Esophagus (tissue), 2 donors: ENCODE results near the gene FAM163B. TPM values are rescaled to one million over a fixed set of nuclear protein-coding genes. Genes with fewer than 3 reads are reported as not detected.

Source experiments
- H3K27ac ChIP-seq, 2 donors: one replicate each; pipeline ENCODE4 v1.5.1; 2013; ENCODE audit warnings: low read depth in 2 of 2, mild to moderate bottlenecking in 2 of 2, inconsistent platforms in 1 of 2, low read length in 1 of 2, moderate library complexity in 1 of 2
- H3K27me3 ChIP-seq, 2 donors: one replicate each; pipeline ENCODE4 v1.6.1; 2013; ENCODE audit warnings: low read length in 2 of 2, control low read depth in 1 of 2, mild to moderate bottlenecking in 1 of 2; ENCODE audit not compliant: insufficient read depth in 2 of 2, control insufficient read depth in 1 of 2
- H3K36me3 ChIP-seq, 2 donors: one replicate each; pipeline ENCODE4 v1.6.1; 2013; ENCODE audit warnings: low read length in 1 of 2; ENCODE audit not compliant: control insufficient read depth in 2 of 2, insufficient read depth in 2 of 2
- H3K4me1 ChIP-seq, 2 donors: one replicate each; pipeline ENCODE4 v1.6.1; 2013; ENCODE audit warnings: low read length in 1 of 2; ENCODE audit not compliant: control insufficient read depth in 2 of 2, insufficient read depth in 2 of 2
- H3K4me3 ChIP-seq, 2 donors: one replicate each; pipeline ENCODE4 v1.5.1; 2013; ENCODE audit warnings: low read length in 2 of 2, mild to moderate bottlenecking in 2 of 2, low read depth in 1 of 2, moderate library complexity in 1 of 2
- H3K9me3 ChIP-seq, 2 donors: one replicate each; pipeline ENCODE4 v1.6.1; 2013; ENCODE audit warnings: mild to moderate bottlenecking in 2 of 2, low read depth in 1 of 2, low read length in 1 of 2, moderate library complexity in 1 of 2; ENCODE audit not compliant: control insufficient read depth in 2 of 2, insufficient read depth in 1 of 2
- WGBS, 2 donors: extraction: QIAGEN DNeasy Blood & Tissue Kit; methylation state at CpG; one replicate each; pipeline ENCODE4 v1.1.7; 2013; 5-methylcytosine and 5-hydroxymethylcytosine counted together
- polyA plus RNA-seq, 2 donors: library from polyadenylated mRNA; stranded (reverse); fragments of 200-250 nt; gene quantifications; one replicate each; pipeline ENCODE4 v1.2.3, GENCODE V29; 2013
- donor health status: healthy with polysubstance abuse.
- donor health status: Bipolar disorder and iron deficiency.

Gene FAM163B
- polyA plus RNA-seq, 2 donors, result not detected

GRCh38 chr9:133604856-133605255 lies 4.3 kb downstream of the FAM163B start:
- 53% methylated on average over 14 of the region's 14 CpGs for WGBS, 2 donors
- peaks cover 0 to 10% of the 10 kb centered on the region in 2 donors for H3K27me3 ChIP-seq
- peaks cover 0 to 3% of the 10 kb centered on the region in 2 donors for H3K9me3 ChIP-seq
- no peaks in the 10 kb centered on the region for H3K4me1 ChIP-seq
- H3K4me3 ChIP-seq, result no peak overlapping the region
- H3K36me3 ChIP-seq, result no peaks in the 10 kb centered on the region
- no peak overlapping the region for H3K27ac ChIP-seq

DNA sequence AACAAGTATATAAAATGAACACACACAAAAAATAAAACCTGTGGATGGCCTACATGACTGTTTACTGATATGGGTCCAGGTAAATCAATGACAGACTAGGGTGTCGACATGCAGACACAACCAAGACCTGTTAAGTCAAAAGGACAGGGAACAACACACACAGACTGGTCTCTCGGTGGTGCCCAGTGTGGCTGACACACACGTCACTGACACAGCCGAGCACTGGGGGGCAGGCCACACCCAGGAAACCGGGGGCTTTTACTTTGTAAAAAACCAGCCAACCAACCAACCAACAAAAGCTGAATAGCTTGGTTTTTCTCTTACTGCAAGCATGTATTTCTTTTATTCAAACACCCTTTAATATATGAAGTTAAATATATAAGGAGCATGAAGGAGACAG lies 5.0 kb downstream of the FAM163B start:
- Histone ChIP-seq H3K27me3 (peaks cover 0 to 4% of the 10 kb centered on the region in 2 donors), H3K9me3 (peaks cover 0 to 5% of the 10 kb centered on the region in 2 donors), H3K4me1 (no peaks in the 10 kb centered on the region), H3K36me3 (no peaks in the 10 kb centered on the region), H3K4me3 (no peak overlapping the region), H3K27ac (no peak overlapping the region)
- WGBS, 2 donors, result 24 to 33% methylated on average over 5 of the region's 5 CpGs

- H3K27me3 ChIP-seq, result peaks cover 0 to 4% of the 10 kb centered on the region in 2 donors
- H3K4me3 ChIP-seq, result no peak overlapping the region
- H3K9me3 ChIP-seq, result peaks cover 0 to 12% of the 10 kb centered on the region in 2 donors
- no peaks in the 10 kb centered on the region for H3K36me3 ChIP-seq
- 37 to 42% methylated on average over 14 of the region's 14 CpGs for WGBS, 2 donors
- H3K27ac ChIP-seq, result no peak overlapping the region
- no peaks in the 10 kb centered on the region for H3K4me1 ChIP-seq
These were observed 5.9 kb downstream of the FAM163B start for GRCh38 chr9:133603135-133603927.

GRCh38 chr9:133602277-133602676 lies 6.9 kb downstream of the FAM163B start:
- Histone ChIP-seq H3K36me3 (no peaks in the 10 kb centered on the region), H3K9me3 (peaks cover 0 to 18% of the 10 kb centered on the region in 2 donors), H3K27ac (no peak overlapping the region), H3K4me3 (no peak overlapping the region), H3K27me3 (no peaks in the 10 kb centered on the region), H3K4me1 (no peaks in the 10 kb centered on the region)
- 62 to 71% methylated on average over 10 of the region's 10 CpGs for WGBS, 2 donors

GRCh38 chr9:133601746-133602145 lies 7.4 kb downstream of the FAM163B start:
- 75 to 76% methylated on average over 7 to 10 of the region's 10 CpGs for WGBS, 2 donors
- no peaks in the 10 kb centered on the region for H3K27me3 ChIP-seq
- no peaks in the 10 kb centered on the region for H3K36me3 ChIP-seq
- no peak overlapping the region for H3K4me3 ChIP-seq
- H3K9me3 ChIP-seq, result peaks cover 0 to 18% of the 10 kb centered on the region in 2 donors
- no peaks in the 10 kb centered on the region for H3K4me1 ChIP-seq
- no peak overlapping the region for H3K27ac ChIP-seq

DNA sequence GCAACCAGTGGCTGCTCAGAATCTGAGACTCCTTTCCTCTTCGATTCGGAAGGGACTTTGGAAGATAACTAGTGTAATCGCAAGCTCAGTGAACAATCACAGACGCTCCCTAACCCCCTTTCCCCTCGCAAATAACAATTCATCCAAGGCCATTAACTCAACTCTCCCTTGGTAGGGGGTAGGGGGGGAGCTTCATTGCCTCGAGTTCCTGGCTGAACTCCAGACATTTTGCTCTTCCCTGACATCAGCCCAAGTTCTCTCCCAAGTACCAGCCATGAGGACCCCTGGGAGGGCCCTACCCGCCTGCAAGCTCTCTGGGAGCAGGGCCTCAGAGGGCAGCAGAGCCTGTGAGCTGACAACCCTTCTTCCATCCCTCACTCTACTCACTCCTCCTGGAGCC lies 8.4 kb downstream of the FAM163B start:
- no peaks in the 10 kb centered on the region for H3K4me1 ChIP-seq
- WGBS, 2 donors, result 66 to 67% methylated on average over 7 of the region's 7 CpGs
- H3K27me3 ChIP-seq, result no peaks in the 10 kb centered on the region
- peaks cover 6 to 18% of the 10 kb centered on the region in 2 donors for H3K9me3 ChIP-seq
- no peak overlapping the region for H3K27ac ChIP-seq
- no peak overlapping the region for H3K4me3 ChIP-seq
- no peaks in the 10 kb centered on the region for H3K36me3 ChIP-seq

- no peaks in the 10 kb centered on the region for H3K27me3 ChIP-seq
- H3K4me1 ChIP-seq, result no peaks in the 10 kb centered on the region
- WGBS, 2 donors, result 96% methylated on average over 6 of the region's 6 CpGs
These were observed 9.6 kb downstream of the FAM163B start for GRCh38 chr9:133599470-133600173.

GRCh38 chr9:133598978-133599377 lies 10.2 kb downstream of the FAM163B start:
- Histone ChIP-seq H3K27me3 (no peaks in the 10 kb centered on the region), H3K9me3 (peaks cover 6 to 18% of the 10 kb centered on the region in 2 donors), H3K36me3 (no peaks in the 10 kb centered on the region), H3K4me1 (no peaks in the 10 kb centered on the region), H3K4me3 (no peak overlapping the region), H3K27ac (no peak overlapping the region)
- 85 to 86% methylated on average over 7 of the region's 7 CpGs for WGBS, 2 donors

More at GRCh38 chr9:133599470-133600173, 9.6 kb downstream of the FAM163B start:
- Histone ChIP-seq H3K27ac (no peak overlapping the region), H3K36me3 (no peaks in the 10 kb centered on the region), H3K4me3 (no peak overlapping the region), H3K9me3 (peaks cover 6 to 18% of the 10 kb centered on the region in 2 donors)

DNA sequence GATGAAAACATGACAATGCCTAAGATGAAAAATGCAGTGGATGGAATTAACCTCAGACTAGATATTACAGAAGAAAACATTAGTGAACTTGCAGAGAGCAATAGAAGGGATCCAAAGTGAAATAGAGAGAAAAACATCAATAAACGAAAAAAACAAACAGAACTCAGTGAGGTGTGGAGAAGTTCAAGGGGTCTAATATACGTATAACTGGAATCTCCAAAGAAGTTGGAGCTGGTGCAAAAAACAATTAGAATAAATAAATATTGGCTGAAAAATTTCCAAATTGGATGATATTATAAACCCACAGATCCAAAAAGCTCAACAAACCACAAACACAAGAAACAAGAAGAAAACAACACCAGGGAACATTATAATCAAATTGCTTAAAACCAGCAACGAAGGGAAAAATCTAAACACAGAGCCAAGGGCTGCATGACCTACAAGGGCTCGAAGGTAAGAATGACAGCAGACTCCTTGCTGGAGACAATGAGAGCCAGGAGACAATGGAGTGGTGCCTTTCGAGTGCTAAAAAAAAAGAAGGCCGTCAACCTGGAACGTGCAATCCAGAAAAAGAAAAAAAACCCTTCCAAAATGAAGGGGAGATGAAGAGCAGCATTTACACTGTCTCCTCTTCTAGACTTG lies 11.8 kb downstream of the FAM163B start:
- peaks cover 6 to 18% of the 10 kb centered on the region in 2 donors for H3K9me3 ChIP-seq
- H3K36me3 ChIP-seq, result no peaks in the 10 kb centered on the region
- 78 to 82% methylated on average over 7 of the region's 7 CpGs for WGBS, 2 donors
- H3K4me1 ChIP-seq, result no peaks in the 10 kb centered on the region
- H3K27ac ChIP-seq, result no peak overlapping the region
- no peak overlapping the region for H3K4me3 ChIP-seq
- no peaks in the 10 kb centered on the region for H3K27me3 ChIP-seq
